Measurements from ENCODE around the gene ARHGEF28.

ARHGEF28 gene

DNA sequence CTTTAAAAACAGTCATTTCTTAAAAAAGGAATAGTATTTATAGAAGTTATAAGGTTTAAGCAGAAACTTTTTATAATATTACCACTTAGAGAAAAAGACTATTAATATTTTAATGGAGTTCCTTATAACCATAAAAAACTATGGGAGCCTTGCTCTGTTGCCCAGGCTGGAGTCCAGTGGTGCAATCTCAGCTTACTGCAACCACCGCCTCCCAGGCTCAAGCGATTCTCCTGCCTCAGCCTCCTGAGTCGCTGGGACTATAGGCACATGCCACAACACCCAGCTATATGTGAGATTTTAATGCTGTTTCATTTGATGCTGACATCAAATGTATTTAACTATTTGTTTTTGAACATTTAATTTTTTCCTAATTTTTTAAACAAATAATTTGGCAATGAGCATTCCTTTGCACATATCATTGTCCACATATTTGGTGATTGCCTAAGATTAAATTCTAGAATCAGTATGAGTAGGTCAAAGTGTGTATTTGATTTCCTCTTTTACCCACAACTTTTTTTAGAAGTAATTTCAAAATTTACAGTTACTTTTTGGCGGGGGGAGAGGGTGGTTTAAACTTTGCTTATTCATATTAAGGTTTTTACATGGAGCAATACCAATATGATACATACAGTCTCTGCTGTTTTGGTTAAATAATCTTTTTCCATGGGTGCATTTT, 235.5 kb downstream of the ARHGEF28 start:
- DNase-seq = no peak

DNA sequence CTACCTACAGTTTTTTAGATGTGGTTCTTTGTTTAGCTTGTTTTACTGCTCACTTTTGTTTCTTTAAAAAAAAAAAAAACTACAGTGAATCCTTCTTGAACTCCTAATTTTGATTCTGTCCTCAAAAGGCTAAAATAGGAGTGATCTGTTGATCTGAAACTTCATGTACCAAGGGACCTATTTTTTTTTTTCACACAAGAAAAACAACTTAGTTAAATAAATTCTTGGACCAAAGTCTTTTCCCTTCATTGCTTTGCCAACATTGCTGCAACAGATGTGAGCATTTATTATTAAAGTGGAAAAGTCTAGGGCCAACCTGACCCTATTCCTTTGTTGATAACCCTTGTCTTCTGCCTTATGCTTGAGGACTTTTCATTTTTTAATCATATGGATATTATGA, 236.8 kb downstream of the ARHGEF28 start:
- DNase-seq = no peak

DNA sequence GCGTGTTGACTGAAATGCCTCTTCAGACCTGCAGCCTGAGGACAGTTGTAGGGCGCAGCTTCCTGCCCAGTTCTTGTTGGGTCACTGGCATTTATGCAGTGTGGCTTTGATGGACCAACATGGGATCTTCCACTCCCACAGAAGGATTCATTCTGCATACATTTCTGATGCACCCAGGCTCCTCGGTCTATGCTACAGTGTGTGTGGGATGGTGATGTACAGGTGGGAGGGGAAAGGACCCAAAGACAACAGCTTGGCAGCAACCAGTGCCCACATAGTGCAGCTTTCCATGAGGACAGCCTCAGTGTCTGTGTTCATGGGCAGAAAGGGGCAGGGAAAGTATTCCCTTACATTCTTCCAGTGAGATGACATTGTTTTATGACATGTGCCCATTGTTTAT, 237.9 kb downstream of the ARHGEF28 start:
- DNase-seq = no peak

DNA sequence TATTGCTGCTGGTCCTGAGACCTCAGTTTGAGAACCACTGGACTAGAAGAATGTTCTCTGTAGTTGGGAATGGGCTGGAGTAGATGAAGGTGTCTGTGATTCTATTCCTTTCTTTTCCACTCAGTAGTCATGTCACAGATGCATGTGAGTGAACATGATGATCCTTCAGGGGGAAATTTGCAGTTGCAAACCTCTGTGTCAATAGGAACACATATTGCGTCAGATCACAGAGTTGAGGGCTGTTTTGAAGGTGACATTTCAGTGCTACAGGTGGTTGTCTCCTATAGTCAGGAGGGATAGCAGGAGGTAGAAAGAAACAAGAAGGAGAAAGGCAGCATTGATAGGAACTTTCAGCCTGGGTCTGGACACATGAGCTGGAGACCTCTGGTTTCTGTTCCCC, 239.3 kb downstream of the ARHGEF28 start:
- DNase-seq = no peak

DNA sequence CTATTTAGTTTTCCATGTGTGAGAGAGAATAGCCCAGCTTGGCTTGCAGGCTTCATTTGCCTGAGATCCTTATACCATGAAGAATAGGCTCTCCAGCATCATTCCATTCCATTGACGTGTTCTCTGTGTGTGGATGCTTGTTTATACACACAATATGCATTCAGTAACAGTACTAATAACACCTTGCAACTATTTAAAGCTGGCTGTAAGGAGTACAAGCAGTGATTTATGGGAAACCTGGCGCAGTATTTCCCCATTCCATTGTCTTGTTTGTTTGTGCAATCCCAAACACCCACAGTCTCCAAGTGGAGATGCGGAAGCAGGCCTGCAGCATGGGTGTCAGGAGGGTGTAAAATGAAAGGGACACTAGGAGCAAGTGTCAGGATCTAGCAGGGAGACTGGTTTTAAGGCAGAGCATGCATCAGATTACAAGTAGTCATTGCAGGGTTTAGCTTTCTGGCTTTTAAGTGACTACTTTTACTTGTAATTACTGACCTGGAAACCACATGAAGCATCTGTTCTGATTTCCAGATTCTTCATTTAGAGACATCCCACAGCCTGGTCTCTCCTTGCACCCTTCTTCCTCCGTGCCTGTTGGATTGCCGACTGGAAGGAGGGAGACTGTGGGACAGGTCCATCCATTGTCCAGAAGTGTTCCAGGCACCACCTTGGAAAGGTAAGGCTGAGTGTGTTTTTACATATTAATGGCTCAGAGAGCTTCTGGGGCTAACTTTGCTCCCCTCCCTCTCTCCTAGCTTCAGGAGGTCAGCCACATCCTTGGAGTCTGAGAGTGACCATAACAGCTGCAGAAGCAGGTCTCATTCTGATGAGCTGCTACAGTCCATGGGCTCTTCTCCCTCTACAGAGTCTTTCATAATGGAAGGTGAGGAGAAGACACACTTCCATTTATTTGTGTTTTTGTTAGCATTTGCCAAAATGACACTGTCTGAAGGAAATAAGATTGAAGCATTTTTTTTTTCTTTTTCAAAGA, 241.6 kb downstream of the ARHGEF28 start:
- DNase-seq = no peak

DNA sequence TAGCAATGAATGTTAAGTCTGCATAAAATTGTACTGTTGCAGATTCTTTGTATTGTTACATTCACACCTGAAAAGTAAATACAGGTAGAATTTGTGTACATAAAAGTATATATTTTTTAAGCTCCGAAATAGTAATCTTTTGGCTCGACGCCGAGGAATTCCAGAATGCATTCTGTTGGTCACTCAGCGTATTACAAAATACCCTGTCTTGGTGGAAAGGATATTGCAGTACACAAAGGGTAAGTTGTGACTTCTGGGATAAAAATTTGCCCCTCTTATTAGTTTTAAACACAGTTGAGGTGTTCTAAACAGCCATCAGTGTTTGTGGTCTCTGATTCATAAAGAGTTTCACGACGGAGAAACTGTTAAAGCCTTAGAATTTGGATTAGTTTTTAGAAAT, 257.6 kb downstream of the ARHGEF28 start:
- DNase-seq = no peak

DNA sequence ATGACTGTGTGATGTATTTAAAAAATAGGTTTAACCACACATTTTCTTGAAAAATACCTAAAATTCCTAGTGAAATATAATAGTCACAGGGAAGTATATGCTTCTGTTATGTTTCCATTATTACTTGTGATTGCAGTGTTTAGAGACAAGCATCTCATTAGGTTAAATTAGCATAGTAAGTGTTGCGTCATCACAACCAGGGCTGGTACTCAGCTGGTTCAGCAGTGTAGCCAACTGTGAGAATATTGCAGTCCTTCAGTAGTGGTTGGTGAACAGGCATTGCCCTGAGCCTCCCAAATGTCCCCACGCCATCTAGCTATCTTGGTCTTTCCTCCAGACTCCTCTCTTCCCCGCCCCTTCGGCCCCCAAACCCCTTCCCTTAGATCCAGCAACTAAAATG, 261.7 kb downstream of the ARHGEF28 start:
- DNase-seq = no peak

DNA sequence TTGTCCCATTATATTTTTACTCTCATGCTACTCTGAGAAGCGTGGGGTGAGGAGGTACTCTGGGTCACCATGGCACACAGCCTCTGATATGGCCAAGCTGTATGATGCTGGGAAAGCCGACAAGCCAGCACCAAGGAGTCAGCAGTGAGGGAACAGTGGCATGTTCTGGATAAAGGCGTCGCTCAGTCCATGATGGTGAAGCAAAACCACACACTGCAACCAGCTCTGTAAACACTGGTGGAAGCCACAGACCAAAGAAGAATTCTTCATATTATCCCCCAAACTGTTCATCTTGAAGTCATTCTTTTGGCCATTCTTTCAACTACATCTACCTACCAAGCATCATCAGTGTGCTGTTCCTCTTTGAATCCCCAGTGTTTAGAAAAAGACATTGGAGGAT, 264.6 kb downstream of the ARHGEF28 start:
- no peak for DNase-seq

DNA sequence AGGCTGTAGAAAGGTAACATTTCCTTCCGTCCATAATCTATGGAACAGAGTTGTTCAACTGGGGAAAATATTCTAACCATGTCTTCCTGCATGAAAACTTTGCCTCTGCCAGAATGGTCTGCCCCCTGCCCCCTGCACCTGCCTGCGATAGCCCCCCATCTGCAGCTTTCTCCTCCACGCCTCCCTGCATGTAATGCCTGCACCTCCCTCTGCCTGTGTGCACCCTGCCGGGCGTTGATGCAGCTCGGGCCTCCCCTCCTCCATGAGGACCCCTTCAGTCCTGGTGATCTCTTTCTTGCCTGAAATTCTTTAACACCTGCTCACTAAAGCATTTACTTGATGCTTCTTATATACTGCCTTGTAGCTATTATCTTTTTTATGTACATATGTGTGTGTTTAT, 266.2 kb downstream of the ARHGEF28 start:
- DNase-seq = no peak

DNA sequence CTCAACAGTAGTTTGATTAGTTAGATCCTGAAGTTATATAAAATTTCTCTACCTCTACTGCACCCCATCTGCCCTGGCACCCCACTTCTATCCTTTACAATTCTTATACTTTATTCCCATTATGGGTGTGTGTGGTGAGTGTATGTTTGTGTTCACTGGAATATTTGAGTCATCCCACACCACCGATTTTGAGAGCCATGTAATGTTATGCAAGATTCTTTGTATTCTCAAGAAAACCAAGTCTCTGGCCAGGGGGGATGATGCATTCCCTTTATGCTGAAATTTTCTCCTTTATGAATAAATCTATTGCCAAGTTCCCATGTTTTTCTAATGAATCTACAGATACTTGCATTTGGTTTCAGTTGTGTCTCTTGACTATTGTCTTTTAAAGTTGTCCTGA, 266.8 kb downstream of the ARHGEF28 start:
- no peak for DNase-seq

DNA sequence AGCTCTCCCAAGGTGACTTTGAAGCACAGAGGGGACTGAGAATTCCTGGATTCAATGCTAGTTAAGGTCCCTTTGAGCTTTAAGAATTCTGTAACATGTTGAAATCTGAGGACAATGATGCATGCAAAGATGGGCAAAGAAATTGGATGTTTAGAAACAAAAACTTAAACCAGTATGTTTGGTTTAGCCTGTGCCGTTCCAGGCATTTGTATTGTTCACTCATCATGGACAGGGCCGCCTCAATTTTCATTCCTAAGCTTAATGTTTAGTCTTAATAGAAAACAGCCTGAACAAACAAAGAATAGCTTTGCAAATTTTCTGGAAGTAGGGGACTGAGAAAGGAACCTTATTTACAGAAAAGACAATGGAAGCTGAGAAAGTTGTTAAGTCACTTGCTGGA, 267.8 kb downstream of the ARHGEF28 start:
- DNase-seq = no peak

DNA sequence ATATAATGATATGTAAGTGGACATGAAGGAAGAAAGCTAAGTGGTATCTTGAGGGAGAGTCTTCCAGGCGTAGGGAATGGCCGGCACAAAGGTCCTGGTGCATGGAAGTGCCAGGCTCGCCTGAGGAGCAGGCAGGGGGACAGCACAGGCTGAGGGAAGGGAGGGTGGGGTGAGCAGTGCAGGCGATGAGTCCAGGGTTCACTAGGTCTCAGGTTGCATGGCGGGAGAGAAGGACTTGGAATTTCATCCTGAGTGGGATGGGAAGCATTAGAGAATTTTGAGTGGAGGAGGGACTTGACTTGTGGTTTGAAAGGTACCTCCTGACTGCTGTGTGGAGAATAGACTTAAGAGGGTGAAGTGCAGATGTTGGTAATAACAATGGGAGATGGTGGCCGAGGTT, 268.9 kb downstream of the ARHGEF28 start:
- no peak for DNase-seq

DNA sequence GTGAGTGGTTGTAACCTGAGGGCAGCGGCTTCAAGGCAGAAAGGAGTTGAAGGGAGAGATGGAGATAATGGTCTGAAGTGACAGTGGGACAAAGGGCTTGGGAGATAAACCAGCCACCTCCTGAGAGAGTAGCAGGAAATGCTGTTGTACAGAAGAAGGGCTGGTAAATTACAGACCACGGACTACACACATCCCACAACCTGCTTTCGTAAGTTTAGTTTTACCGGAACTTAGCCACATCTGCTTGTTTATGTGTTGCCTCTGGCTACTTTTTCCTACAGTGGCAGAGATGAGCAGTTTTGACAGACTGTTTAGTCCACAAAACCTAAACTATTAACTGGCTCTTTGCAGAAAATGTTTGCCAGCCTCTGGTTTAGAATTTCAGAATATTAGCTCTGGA, 269.5 kb downstream of the ARHGEF28 start:
- DNase-seq = no peak

DNA sequence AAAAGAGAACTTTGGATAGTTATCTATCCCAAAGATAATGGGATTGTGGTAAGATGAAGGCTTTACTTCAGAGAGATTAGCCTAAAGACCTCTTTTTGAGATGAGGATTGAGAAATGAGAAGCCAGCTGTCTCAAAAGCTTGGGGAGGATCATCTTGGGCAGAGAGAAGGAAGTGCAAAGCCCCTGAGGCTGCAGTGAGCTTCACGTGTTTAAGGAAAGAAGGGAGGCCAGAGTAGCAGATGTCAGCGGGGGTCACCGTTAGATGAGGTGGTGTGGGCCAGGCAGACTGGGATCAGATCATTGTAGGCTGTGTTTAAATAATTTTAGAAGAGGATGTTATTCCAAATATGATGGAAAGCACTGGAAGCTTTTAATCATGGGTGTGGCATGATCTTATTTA, 270.1 kb downstream of the ARHGEF28 start:
- no peak for DNase-seq

DNA sequence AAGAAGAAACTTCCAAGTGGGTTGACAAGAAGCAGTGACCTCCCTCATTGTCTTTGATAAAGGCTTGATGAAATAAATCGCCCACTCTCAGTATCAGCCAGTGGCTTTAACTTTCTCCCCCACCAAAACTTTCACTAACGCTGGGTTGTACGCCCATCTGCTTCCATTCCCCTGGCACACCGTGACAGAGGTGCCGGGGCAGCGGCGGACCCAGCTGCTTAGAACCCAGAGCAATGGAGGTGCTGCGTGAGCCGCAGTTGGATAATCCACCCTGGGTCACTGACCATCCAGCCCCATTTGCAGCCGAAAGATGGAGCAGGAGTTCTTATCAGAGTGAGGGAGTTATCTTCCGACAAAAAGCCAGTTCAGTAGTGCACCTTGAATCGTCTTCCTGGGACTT, 270.7 kb downstream of the ARHGEF28 start:
- DNase-seq = no peak

DNA sequence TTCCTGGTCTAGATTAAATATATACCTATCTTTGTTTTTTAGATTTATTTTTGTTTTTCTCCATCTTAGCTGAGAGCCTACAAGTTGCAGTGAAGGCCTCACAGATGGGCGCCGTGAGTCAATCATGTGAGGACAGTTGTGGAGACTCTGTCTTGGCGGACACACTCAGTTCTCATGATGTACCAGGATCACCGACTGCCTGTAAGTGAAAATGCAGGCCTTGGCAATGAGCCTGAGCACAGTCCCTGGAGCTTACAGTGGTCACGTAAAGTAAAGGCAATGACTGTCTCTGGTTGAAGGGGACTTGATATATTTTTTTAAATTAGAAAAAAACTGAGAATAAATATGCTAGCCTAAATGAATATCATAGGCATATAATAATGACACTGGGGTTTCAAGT, 271.9 kb downstream of the ARHGEF28 start:
- DNase-seq = no peak

DNA sequence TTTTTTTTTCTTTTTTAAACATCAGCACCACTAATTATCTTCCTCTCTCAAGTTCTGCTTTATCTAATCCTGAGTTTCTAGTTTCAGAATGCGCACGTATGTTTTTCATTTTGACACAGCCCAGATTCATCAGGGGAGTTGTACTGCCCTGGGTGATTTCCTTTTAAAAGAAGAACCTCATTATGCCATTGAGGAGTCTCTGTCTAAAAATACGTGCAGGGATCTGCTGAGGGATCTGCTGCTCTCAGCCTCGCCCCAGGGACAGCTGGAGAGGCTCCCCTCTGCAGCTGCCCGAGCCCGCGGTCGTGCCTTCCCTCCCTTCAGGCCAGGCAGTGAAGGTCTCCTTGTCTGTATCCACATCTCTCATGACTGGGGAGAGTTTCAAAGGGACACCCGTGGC, 273.1 kb downstream of the ARHGEF28 start:
- DNase-seq = no peak

DNA sequence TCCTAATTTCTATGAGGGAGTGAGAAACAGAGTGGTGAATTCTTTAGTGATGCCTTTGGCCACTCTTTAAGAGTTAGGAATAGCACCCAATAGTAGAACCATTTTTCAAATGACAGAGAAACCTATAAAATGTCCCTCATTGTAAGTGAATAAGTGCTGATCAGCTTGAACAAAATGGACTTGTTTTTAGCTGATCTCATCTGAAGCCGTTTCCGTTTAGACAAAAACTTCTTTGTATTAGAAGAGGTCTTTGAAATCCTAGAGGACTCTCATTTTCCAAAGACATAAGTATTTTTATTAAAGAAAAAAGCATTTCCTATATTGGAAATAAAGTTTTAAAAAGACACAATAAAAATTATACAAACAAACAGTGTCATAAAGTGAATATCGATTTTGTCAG, 273.9 kb downstream of the ARHGEF28 start:
- DNase-seq = no peak

DNA sequence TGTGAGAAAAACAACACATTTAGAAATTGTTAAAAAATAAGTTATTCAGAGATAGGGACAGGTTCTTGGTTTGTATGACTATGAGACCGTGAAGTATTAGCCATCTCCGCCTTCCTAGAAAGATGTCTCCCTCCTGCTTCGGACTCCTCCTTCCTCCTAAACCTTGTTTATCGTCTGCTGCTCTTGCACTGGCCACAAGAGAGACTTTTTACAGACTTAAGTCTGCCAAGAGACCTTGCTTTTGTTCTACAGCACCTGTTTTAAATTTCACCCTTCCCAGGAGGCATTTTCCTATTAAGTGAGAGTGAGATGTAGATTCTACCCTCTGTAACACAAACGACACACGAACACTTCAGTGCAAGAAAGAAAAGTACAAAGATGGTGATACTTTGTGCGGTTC, 274.6 kb downstream of the ARHGEF28 start:
- no peak for DNase-seq

DNA sequence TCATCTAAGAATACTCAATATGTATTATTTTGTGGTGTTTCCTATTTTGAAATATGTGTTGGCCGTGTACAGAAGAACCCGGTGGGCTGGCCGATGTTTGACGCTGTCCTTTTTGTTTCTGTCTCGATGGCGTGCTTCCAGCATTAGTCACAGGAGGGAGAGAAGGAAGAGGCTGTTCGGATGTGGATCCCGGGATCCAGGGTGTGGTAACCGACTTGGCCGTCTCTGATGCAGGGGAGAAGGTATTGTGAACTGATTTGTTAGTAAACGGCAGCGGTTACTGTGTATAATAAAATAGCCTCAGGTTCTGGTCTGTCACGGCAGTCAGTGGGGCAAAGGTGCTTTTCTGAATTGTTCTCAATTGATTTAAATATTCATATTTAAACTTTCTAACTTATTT, 275.0 kb downstream of the ARHGEF28 start:
- no peak for DNase-seq

DNA sequence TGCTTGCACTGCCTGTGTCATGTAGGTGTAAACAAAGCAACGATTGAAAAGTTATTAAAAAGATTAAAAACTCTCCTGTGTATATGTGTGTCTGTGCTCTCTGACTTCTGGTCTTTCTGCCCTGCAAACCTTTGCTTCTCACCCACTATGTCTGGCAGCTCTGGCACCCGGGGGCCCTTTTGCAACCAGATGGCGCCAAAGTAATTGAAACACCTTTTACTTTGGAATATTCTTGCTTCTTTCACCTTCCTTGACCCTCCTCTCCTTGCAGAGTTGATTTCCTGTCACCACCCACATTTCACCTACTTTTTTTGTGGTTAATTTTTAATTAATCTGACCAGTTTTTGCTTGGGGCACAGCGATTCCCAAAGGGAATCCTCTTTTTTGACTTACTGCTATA, 275.5 kb downstream of the ARHGEF28 start:
- DNase-seq = no peak

DNA sequence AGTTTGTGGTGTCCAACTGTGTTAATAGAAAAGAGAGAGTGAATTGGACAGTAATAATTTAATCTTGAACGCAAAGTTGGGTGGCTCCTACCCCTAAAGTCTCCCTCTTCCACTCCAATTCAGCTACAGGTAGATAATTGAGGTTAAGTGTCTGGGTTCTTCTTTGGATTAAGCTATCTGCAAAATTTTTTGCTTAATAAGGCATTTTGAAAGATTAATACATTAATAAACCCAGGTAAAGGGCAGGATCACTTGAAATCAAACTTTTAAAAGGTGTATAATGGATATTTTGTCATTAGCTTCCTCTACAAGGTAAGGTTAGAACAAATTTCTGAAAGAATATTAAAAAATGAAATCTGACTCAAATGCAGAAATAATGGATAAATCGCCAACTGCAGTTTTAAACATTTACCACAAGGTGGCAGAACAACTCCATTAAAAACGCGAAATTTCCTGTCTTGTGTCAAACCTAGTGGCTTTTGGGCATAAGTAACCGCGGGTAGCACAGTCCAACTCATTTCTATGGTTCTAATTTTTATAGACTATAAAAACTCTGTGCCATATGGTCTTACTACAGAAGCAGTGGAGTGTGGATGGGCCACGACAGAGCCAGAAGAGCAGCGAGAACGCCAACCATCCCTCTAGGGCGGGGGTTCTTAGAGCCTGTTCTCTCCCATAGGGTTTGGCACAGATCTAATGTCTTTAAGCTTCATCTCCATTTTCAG, 276.5 kb downstream of the ARHGEF28 start:
- DNase-seq = peak; percentile 66

DNA sequence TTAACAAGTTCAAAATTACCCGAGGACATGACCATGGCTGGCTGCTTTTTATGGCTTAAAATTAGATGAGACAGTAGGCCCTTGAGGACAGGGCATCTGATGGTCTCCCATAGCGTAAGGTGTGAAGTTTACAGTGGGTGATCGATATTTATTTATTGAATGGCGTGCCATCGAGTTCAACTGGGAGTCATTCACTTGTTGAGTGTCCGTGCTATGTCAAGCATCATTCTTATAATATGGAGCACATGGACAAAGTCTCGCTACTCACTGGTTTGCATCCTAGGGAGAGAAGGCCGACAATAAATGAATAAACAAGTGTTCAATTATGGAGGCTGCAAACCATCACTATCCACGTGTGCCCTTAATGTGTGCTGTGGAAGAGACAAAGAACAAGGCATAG, 277.2 kb downstream of the ARHGEF28 start:
- peak; percentile 43 for DNase-seq

DNA sequence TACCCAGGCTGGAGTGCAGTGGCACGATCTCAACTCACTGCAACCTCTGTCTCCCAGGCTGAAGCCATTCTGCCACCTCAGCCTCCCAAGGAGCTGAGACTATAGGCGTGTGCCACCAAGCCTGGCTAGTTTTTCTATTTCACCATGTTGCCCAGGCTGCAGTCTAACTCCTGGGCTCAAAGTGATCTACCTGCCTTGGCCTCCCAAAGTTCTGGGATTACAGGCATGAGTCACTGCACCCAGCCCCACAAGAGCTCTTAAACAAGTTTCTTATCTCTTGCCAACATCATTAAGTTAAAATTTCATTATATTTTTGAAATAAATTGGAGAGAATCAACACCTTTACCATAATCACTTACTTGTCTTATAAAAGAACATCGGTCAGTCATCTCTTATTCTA, 280.3 kb downstream of the ARHGEF28 start:
- no peak for DNase-seq
